Tibial nerve (tissue), 4 donors: ENCODE measurements around the gene LRRC26. TPM values are rescaled to one million over a fixed set of nuclear protein-coding genes. Genes with fewer than 3 reads are reported as not detected.

Experiments used
- DNase-seq, 2 donors: peaks; one replicate each; pipeline ENCODE4 v3.0.0-alpha.2; 2019; ENCODE audit warnings: low spot score in 2 of 2
- H3K27ac ChIP-seq, 4 donors: fragments of 200-600 bp; sonication (generic) in 3 of 4; one replicate each; pipeline ENCODE4 v1.5.1; 2017 to 2019; ENCODE audit warnings: mild to moderate bottlenecking in 1 of 4
- H3K27me3 ChIP-seq, 2 donors: fragments of 200-600 bp; sonication (generic) in 1 of 2; one replicate each; pipeline versions ENCODE4 v1.5.1 to v1.6.0; 2017 to 2019
- H3K36me3 ChIP-seq, 3 donors: fragments of 200-600 bp; sonication (generic); one replicate each; pipeline ENCODE4 v1.5.1; 2018 to 2019
- H3K4me1 ChIP-seq, 4 donors: fragments of 200-600 bp; sonication (generic) in 3 of 4; one replicate each; pipeline ENCODE4 v1.5.1; 2017 to 2019
- H3K4me3 ChIP-seq, 4 donors: fragments of 200-600 bp; sonication (generic) in 3 of 4; one replicate each; pipeline ENCODE4 v1.5.1; 2017 to 2019; ENCODE audit warnings: mild to moderate bottlenecking in 1 of 4, moderate library complexity in 1 of 4
- H3K9me3 ChIP-seq, 4 donors: fragments of 200-600 bp; sonication (generic) in 3 of 4; one replicate each; pipeline ENCODE4 v1.5.1; 2017 to 2019
- CTCF ChIP-seq, 5 experiments: fragments of 200-600 bp in 3 of 5; fragments of 450-650 bp in 2 of 5; sonication (generic) in 3 of 5; IDR thresholded peaks; one replicate each; pipeline ENCODE4 v1.5.1; 2016 to 2019; ENCODE audit warnings: antibody characterized with exemption in 5 of 5, mild to moderate bottlenecking in 3 of 5, moderate library complexity in 2 of 5
- EP300 ChIP-seq, 2 donors: sonication (generic); formaldehyde crosslinking; IDR thresholded peaks; one replicate each; pipeline ENCODE4 v1.6.1; 2017; ENCODE audit warnings: antibody characterized with exemption in 2 of 2, mild to moderate bottlenecking in 1 of 2
- POLR2A ChIP-seq, 2 donors: fragments of 450-650 bp; IDR thresholded peaks; one replicate each; pipeline ENCODE4 v1.6.1; 2017; ENCODE audit warnings: antibody characterized with exemption in 2 of 2, mild to moderate bottlenecking in 2 of 2, moderate library complexity in 2 of 2
- WGBS, 2 donors: methylation state at CpG; one replicate each; pipeline ENCODE4 v1.1.5; 2018; 5-methylcytosine and 5-hydroxymethylcytosine counted together
- total RNA-seq, 4 donors: library from RNA; depleted of rRNA; stranded (reverse); fragments of >200 nt; gene quantifications; one replicate each; pipeline ENCODE4 v1.1.0, GENCODE V29; 2016

Gene LRRC26
- total RNA-seq, 4 donors from 2014 or later, result not detected

GRCh38 chr9:137164370-137165249 is 5.2 kb downstream of the LRRC26 start:
- no peaks in the 10 kb centered on the region for H3K9me3 ChIP-seq
- no peak for DNase-seq
- no peaks in the 10 kb centered on the region for H3K36me3 ChIP-seq
- WGBS, 2 donors, result 58 to 69% methylated on average over 21 to 32 of the region's 34 CpGs
- no peak for TF ChIP-seq POLR2A (IDR thresholded peaks at IDR 0.05)
- TF ChIP-seq EP300 (IDR thresholded peaks at IDR 0.05), result no peak
- no peak for TF ChIP-seq CTCF (IDR thresholded peaks at IDR 0.05)
- peaks cover 7 to 91% of the 10 kb centered on the region in 2 donors for H3K27me3 ChIP-seq
- H3K4me3 ChIP-seq, result no peak overlapping the region
- peaks cover 0 to 58% (median 24%) of the 10 kb centered on the region in 4 donors for H3K4me1 ChIP-seq
- H3K27ac ChIP-seq, result no peak overlapping the region

- DNase-seq, result no peak
- Histone ChIP-seq H3K27me3 (peaks cover 6 to 99% of the 10 kb centered on the region in 2 donors), H3K36me3 (no peaks in the 10 kb centered on the region), H3K27ac (no peak overlapping the region), H3K9me3 (no peaks in the 10 kb centered on the region), H3K4me1 (peaks cover 0 to 50% (median 20%) of the 10 kb centered on the region in 4 donors), H3K4me3 (no peak overlapping the region)
- 77 to 85% methylated on average over 15 to 17 of the region's 22 CpGs for WGBS, 2 donors
- TF ChIP-seq EP300 (IDR thresholded peaks at IDR 0.05), result no peak
- no peak for TF ChIP-seq POLR2A (IDR thresholded peaks at IDR 0.05)
- TF ChIP-seq CTCF (IDR thresholded peaks at IDR 0.05), result no peak
Observed at GRCh38 chr9:137163805-137164204, 6.0 kb downstream of the LRRC26 start.

GRCh38 chr9:137163365-137163715 is 6.5 kb downstream of the LRRC26 start:
- Histone ChIP-seq H3K4me1 (peaks cover 0 to 45% (median 17%) of the 10 kb centered on the region in 4 donors), H3K27ac (no peak overlapping the region), H3K9me3 (no peaks in the 10 kb centered on the region), H3K4me3 (peak overlapping the region in 2 of 4 donors; percentile 5 to 39), H3K36me3 (no peaks in the 10 kb centered on the region), H3K27me3 (peaks cover 6 to 100% of the 10 kb centered on the region in 2 donors)
- 45 to 53% methylated on average over 15 to 16 of the region's 26 CpGs for WGBS, 2 donors
- no peak for DNase-seq
- TF ChIP-seq POLR2A (IDR thresholded peaks at IDR 0.05) (no peak), CTCF (IDR thresholded peaks at IDR 0.05) (no peak), EP300 (IDR thresholded peaks at IDR 0.05) (no peak)

GRCh38 chr9:137162505-137163364 is 7.1 kb downstream of the LRRC26 start:
- Histone ChIP-seq H3K9me3 (no peaks in the 10 kb centered on the region), H3K36me3 (no peaks in the 10 kb centered on the region), H3K4me1 (peaks cover 0 to 39% (median 11%) of the 10 kb centered on the region in 4 donors), H3K4me3 (peak overlapping the region in 2 of 4 donors; percentile 5 to 39), H3K27me3 (peaks cover 6 to 100% of the 10 kb centered on the region in 2 donors), H3K27ac (no peak overlapping the region)
- WGBS, 2 donors, result 2 to 4% methylated on average over 21 to 41 of the region's 74 CpGs
- no peak for DNase-seq
- TF ChIP-seq POLR2A (IDR thresholded peaks at IDR 0.05) (no peak), CTCF (IDR thresholded peaks at IDR 0.05) (no peak), EP300 (IDR thresholded peaks at IDR 0.05) (no peak)
